Activated B cell treated with CpG ODN at 0.5 μM for 24 hours (primary cell): ENCODE results near the gene DLX5. TPM values are rescaled to one million over a fixed set of nuclear protein-coding genes. Genes with fewer than 3 reads are reported as not detected.

Experiments used
- ATAC-seq: fragments of 200-7000 bp; cut with Tn5 transposase; one replicate; pipeline ENCODE4 v1.10.0; 2021; ENCODE audit warnings: low read depth, mild to moderate bottlenecking, moderate library complexity
- CTCF ChIA-PET: fragments of 350-600 bp; sonication (Branson Sonifier 250); formaldehyde crosslinking; loops from one replicate; lab custom pipeline; 2021; ENCODE audit warnings: antibody characterized with exemption; lab: Charles Lee
- POLR2A ChIA-PET: fragments of 350-600 bp; sonication (Branson Sonifier 250); formaldehyde crosslinking; loops from one replicate; lab custom pipeline; 2021; ENCODE audit warnings: antibody characterized with exemption; lab: Charles Lee
- DNase-seq: peaks from one replicate; pipeline ENCODE4 v3.0.0; 2022
- H3K27ac Mint-ChIP-seq: one replicate; pipeline ENCODE4 v1.8.0; 2020; ENCODE audit warnings: mixed read lengths
- H3K27me3 Mint-ChIP-seq: one replicate; pipeline ENCODE4 v1.8.0; 2021; ENCODE audit warnings: mixed read lengths
- H3K36me3 Mint-ChIP-seq: one replicate; pipeline ENCODE4 v1.8.0; 2021; ENCODE audit warnings: low read depth, mixed read lengths
- H3K4me1 Mint-ChIP-seq: one replicate; pipeline ENCODE4 v1.8.0; 2021; ENCODE audit warnings: mixed read lengths
- H3K4me3 Mint-ChIP-seq: one replicate; pipeline ENCODE4 v1.8.0; 2020; ENCODE audit warnings: mild to moderate bottlenecking, mixed read lengths
- H3K9me3 Mint-ChIP-seq: one replicate; pipeline ENCODE4 v1.8.0; 2020; ENCODE audit warnings: mixed read lengths
- intact Hi-C: fragments of 100-400 bp; cut with micrococcal nuclease; formaldehyde crosslinking; loops from one replicate; pipeline ENCODE4 v1.15.1; 2024
- total RNA-seq: library from RNA; stranded (reverse); gene quantifications from 2 replicates; pipeline ENCODE4 v1.2.3, GENCODE V29; 2022
- TF ChIP-seq, protein P1 (sequence below): fragments of 200-600 bp; IDR thresholded peaks from one replicate; pipeline ENCODE4 v1.8.0; 2022; ENCODE audit warnings: antibody characterized with exemption, mild to moderate bottlenecking

DLX5 gene
- total RNA-seq, 1 donor from 2014 or later: not detected

DNA sequence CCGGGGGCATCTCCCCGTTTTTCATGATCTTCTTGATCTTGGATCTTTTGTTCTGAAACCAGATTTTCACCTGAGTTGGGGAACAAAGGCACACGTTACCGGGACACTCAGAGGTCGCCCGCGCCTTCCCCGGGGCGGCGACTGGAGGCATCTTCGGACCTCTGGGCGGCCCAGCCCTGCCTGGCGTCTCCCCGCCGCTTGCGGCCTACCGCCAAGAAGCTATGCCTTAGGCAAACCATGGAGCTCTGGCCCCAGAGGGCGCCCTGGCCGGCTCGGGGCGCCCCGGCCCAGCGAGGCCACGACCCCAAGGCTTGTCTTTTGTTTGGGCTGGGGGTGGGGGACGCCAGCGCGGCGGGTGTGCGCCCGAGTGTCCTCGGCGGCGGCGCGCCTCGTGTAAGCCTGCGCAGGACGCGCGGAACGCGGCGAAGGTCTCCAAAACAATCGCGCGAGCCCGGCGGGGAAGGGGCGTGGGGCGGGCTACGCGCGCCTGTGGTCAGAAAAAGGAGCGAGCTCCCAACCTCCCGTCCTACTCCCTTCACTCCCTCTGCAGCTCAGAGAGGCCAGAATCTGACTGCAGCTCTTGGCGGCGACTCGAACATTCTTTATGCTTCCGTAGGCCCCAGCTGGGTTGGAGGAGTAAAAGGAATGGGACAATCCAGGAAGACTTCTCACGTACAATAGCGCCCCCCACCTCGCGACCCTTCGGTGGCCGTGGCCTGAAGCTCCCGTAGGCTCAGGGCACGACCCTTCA is 3.5 kb downstream of the DLX5 start:
- ChIA-PET CTCF (interaction anchor here (1.5 kb wide), 1 partner anchor 946 kb away, joined by 3 read pairs; no protein-coding TSS in a partner anchor), POLR2A (no interaction called here)
- no peaks in the 10 kb centered on the region for H3K9me3 Mint-ChIP-seq
- H3K27ac Mint-ChIP-seq: no peak overlapping the region
- H3K36me3 Mint-ChIP-seq: no peaks in the 10 kb centered on the region
- H3K4me3 Mint-ChIP-seq: no peak overlapping the region
- TF ChIP-seq, protein P1, sequence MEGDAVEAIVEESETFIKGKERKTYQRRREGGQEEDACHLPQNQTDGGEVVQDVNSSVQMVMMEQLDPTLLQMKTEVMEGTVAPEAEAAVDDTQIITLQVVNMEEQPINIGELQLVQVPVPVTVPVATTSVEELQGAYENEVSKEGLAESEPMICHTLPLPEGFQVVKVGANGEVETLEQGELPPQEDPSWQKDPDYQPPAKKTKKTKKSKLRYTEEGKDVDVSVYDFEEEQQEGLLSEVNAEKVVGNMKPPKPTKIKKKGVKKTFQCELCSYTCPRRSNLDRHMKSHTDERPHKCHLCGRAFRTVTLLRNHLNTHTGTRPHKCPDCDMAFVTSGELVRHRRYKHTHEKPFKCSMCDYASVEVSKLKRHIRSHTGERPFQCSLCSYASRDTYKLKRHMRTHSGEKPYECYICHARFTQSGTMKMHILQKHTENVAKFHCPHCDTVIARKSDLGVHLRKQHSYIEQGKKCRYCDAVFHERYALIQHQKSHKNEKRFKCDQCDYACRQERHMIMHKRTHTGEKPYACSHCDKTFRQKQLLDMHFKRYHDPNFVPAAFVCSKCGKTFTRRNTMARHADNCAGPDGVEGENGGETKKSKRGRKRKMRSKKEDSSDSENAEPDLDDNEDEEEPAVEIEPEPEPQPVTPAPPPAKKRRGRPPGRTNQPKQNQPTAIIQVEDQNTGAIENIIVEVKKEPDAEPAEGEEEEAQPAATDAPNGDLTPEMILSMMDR: no peak
- H3K4me1 Mint-ChIP-seq: peaks cover 14% of the 10 kb centered on the region
- no peak for ATAC-seq
- H3K27me3 Mint-ChIP-seq: peaks cover 84% of the 10 kb centered on the region
- DNase-seq: no peak
- intact Hi-C loops: no loop called here

DNA sequence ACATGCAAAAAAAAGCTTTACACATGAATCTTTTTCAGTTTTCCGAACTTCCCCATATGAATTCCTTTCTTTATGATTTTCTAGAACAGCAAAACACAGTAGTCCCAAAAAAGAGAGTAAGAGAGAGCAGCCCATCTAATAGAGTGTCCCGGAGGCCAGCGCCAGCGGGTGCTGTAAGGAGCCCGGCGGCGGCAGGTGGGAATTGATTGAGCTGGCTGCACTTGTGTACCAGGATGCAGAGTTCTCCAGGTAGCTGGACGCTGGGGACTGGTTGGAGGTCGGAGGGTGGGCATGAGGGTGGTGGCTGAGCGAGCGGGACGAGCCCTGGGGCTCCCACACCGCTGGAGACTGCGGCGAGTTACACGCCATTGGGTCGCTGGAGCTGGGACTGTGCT is 4.0 kb downstream of the DLX5 start:
- DNase-seq (no peak), ATAC-seq (no peak)
- CTCF ChIA-PET: interaction anchor here (1.5 kb wide), 1 partner anchor 945 kb away, joined by 3 read pairs; no protein-coding TSS in a partner anchor
- H3K9me3 Mint-ChIP-seq: no peaks in the 10 kb centered on the region
- TF ChIP-seq, protein P1: no peak
- POLR2A ChIA-PET: no interaction called here
- H3K27me3 Mint-ChIP-seq: peaks cover 84% of the 10 kb centered on the region
- H3K36me3 Mint-ChIP-seq: no peaks in the 10 kb centered on the region
- no peak overlapping the region for H3K27ac Mint-ChIP-seq
- H3K4me1 Mint-ChIP-seq: peaks cover 11% of the 10 kb centered on the region
- intact Hi-C loops: no loop called here
- no peak overlapping the region for H3K4me3 Mint-ChIP-seq

DNA sequence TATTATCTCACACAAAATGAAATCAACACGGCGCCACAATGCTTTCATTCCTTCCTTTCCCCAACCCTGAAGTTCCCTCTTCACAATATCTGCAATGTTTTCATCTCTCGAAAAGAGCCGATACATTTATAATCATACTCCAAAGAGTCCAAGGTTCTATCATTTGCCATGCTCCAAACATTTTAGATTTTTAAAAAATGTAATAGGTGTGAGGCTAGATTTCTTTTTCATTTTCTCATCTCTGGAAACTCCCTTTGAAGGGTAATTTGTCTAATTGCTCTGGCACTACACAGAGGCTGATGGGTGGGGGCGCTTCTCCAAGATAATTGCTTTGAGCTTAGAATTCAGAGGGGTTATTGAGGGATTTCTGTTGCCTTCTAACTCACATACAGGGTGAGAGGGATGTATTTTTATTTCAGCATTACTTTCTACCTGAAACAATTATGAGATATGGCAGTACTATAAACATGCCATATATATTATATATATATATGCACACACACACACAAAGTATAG is 4.9 kb downstream of the DLX5 start:
- intact Hi-C loops: no loop called here
- CTCF ChIA-PET: no interaction called here

DNA sequence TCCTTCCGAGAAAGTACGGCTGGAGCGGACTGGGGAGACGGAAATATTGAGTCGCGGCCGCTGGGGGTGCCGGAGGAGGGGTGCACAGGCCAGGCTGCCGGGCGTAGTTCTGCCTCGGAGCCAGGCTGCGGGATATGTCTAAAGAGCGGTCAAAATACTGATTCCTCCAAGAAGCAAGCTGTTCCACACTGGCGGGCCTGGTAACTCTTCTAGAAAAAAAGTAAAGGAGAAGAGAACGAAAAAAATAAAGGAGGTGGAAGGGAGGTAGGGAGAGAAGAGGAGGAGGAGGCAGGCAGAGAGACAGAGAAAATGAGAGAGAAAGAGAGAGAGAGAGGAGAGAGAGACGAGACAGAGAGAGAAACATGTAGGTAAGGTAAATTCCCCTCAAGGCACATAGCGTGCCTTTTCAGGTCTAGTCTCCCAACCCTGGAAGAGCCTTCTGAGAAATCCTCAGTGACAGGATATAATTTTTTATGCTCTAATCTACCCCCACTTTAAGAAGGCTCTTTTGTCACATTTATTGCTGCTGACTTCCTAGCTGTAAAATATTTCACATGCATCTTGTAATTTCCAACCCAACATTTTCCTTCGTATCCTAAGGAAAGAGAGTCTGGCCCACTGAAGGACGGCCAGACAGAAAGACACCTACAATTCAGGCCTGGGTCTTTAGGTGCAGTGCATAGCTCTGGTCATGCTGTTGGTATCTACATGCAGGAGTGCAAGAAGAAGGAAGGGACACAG is 5.7 kb downstream of the DLX5 start:
- intact Hi-C loops: no loop called here
- CTCF ChIA-PET: no interaction called here
- TF ChIP-seq, protein P1: no peak
- POLR2A ChIA-PET: no interaction called here
- Mint-ChIP-seq H3K27ac (no peak overlapping the region), H3K9me3 (no peaks in the 10 kb centered on the region), H3K27me3 (peaks cover 82% of the 10 kb centered on the region), H3K4me3 (no peak overlapping the region), H3K4me1 (peaks cover 10% of the 10 kb centered on the region), H3K36me3 (no peaks in the 10 kb centered on the region)
- no peak for ATAC-seq
- no peak for DNase-seq

More for the DNA sequence above, 4.9 kb downstream of the DLX5 start:
- Mint-ChIP-seq H3K4me3 (no peak overlapping the region), H3K27me3 (peaks cover 85% of the 10 kb centered on the region), H3K27ac (no peak overlapping the region), H3K36me3 (no peaks in the 10 kb centered on the region), H3K4me1 (peaks cover 11% of the 10 kb centered on the region), H3K9me3 (no peaks in the 10 kb centered on the region)
- no peak for DNase-seq
- POLR2A ChIA-PET: no interaction called here
- TF ChIP-seq, protein P1: no peak
- ATAC-seq: no peak

DNA sequence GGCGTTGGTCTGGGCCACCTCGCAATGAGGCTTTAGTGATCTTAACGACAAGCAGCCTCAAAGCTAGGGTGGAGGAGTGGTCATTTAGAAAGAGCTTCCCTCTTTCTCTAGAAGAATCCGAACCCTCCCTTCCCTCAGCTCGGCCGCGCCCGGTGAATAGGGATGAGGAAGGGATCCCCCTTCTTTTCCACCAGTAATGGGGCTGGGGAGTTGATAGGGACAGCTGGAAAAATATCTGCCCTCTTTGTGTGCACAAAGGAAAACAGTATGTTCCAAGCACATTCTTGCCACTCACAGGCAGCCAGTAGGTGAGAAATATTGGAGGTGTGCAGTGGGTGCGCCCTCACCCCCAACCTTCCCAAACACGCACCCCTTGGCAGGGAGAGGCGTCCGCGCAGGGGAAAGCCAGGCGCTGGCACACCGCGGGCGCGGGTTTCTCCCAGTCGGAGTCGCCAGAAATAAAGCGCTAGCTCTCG is 6.5 kb downstream of the DLX5 start:
- Mint-ChIP-seq H3K27me3 (peaks cover 82% of the 10 kb centered on the region), H3K36me3 (no peaks in the 10 kb centered on the region), H3K9me3 (no peaks in the 10 kb centered on the region), H3K27ac (no peak overlapping the region), H3K4me3 (no peak overlapping the region), H3K4me1 (peaks cover 8% of the 10 kb centered on the region)
- ATAC-seq (no peak), DNase-seq (no peak)
- ChIA-PET POLR2A (no interaction called here), CTCF (no interaction called here)
- intact Hi-C loops: no loop called here
- TF ChIP-seq, protein P1: no peak
